CD4-positive, alpha-beta memory T cell (primary cell): ENCODE measurements around the gene FREM1. TPM values are rescaled to one million over a fixed set of nuclear protein-coding genes. Genes with fewer than 3 reads are reported as not detected.

Experiments used
- CTCF ChIA-PET: fragments of 350-600 bp; sonication (Branson Sonifier 250); formaldehyde crosslinking; loops from one replicate; lab custom pipeline; 2021; ENCODE audit warnings: inconsistent platforms; ENCODE audit not compliant: partially characterized antibody; lab: Charles Lee
- POLR2A ChIA-PET: fragments of 350-600 bp; sonication (Branson Sonifier 250); formaldehyde crosslinking; loops from one replicate; lab custom pipeline; 2021; ENCODE audit not compliant: partially characterized antibody; lab: Charles Lee
- DNase-seq, 5 donors: peaks; one replicate each; pipeline versions ENCODE4 v3.0.0 to v3.0.0-alpha.2; 2020 to 2022; ENCODE audit warnings: mixed read lengths in 1 of 5
- H3K27ac ChIP-seq: one replicate; pipeline ENCODE4 v1.7.0; 2013; ENCODE audit warnings: low read depth, low read length
- H3K27me3 ChIP-seq: 2 replicates; pipeline ENCODE4 v1.7.0; 2013; ENCODE audit warnings: mild to moderate bottlenecking, low read length, moderate library complexity; ENCODE audit not compliant: insufficient read depth
- H3K36me3 ChIP-seq: 2 replicates; pipeline ENCODE4 v1.7.0; 2013; ENCODE audit warnings: mild to moderate bottlenecking, low read length, moderate library complexity; ENCODE audit not compliant: insufficient read depth
- H3K4me1 ChIP-seq: 2 replicates; pipeline ENCODE4 v1.7.0; 2013; ENCODE audit warnings: mild to moderate bottlenecking, low read length, moderate library complexity; ENCODE audit not compliant: insufficient read depth
- H3K4me3 ChIP-seq, 2 donors: one replicate each; pipeline ENCODE4 v1.7.0; 2013; ENCODE audit warnings: low read length in 2 of 2, mild to moderate bottlenecking in 1 of 2
- H3K9me3 ChIP-seq, 2 donors: one replicate each; pipeline ENCODE4 v1.7.0; 2013; ENCODE audit warnings: low read length in 2 of 2, control low read depth in 1 of 2; ENCODE audit not compliant: control insufficient read depth in 1 of 2
- H3K27ac Mint-ChIP-seq, 7 donors: one replicate each; pipeline ENCODE4 v1.8.0; 2020 to 2021; ENCODE audit warnings: mixed read lengths in 7 of 7, mild to moderate bottlenecking in 6 of 7, inconsistent platforms in 3 of 7, moderate library complexity in 3 of 7
- H3K27me3 Mint-ChIP-seq, 2 donors: one replicate each; pipeline ENCODE4 v1.8.0; 2020 to 2021; ENCODE audit warnings: mixed read lengths in 2 of 2
- H3K36me3 Mint-ChIP-seq, 2 donors: one replicate each; pipeline ENCODE4 v1.8.0; 2020 to 2021; ENCODE audit warnings: mixed read lengths in 2 of 2, inconsistent platforms in 1 of 2, mild to moderate bottlenecking in 1 of 2
- H3K4me1 Mint-ChIP-seq, 4 donors: one replicate each; pipeline ENCODE4 v1.8.0; 2020 to 2021; ENCODE audit warnings: mixed read lengths in 4 of 4, mild to moderate bottlenecking in 1 of 4
- H3K4me3 Mint-ChIP-seq, 8 donors: one replicate each; pipeline ENCODE4 v1.8.0; 2020 to 2021; ENCODE audit warnings: mixed read lengths in 8 of 8, mild to moderate bottlenecking in 7 of 8, moderate library complexity in 6 of 8, inconsistent platforms in 3 of 8
- H3K9me3 Mint-ChIP-seq, 8 donors: one replicate each; pipeline ENCODE4 v1.8.0; 2020 to 2021; ENCODE audit warnings: mixed read lengths in 8 of 8, mild to moderate bottlenecking in 5 of 8, inconsistent platforms in 3 of 8, moderate library complexity in 1 of 8
- intact Hi-C: fragments of 100-400 bp; cut with micrococcal nuclease; formaldehyde crosslinking; loops from one replicate; pipeline ENCODE4 v1.15.1; 2023
- polyA plus RNA-seq, 2 donors: library from polyadenylated mRNA; unstranded; fragments of 300-500 nt; fragmentation: Illumina TruSeq; gene quantifications; one replicate each; pipeline ENCODE4 v1.2.3, GENCODE V29; 2021
- total RNA-seq, 2 experiments: library from RNA; stranded (reverse); gene quantifications; one replicate each; pipeline ENCODE4 v1.2.3, GENCODE V29; 2021

Gene FREM1
- total and polyA plus RNA-seq, 4 experiments from 2014 or later: 0.14 TPM; not detected in 3

- Histone ChIP-seq H3K27ac (no peak overlapping the region), H3K4me1 (no peaks in the 10 kb centered on the region), H3K27me3 (peaks cover 3% of the 10 kb centered on the region), H3K4me3 (no peak overlapping the region), H3K9me3 (no peaks in the 10 kb centered on the region), H3K36me3 (no peaks in the 10 kb centered on the region)
- Mint-ChIP-seq H3K27me3 (peaks cover 10 to 13% of the 10 kb centered on the region in 2 donors), H3K9me3 (peaks cover 0 to 4% (median 0%) of the 10 kb centered on the region in 8 donors), H3K4me1 (no peaks in the 10 kb centered on the region), H3K4me3 (no peak overlapping the region), H3K36me3 (no peaks in the 10 kb centered on the region), H3K27ac (no peak overlapping the region)
- intact Hi-C loops: no loop called here
- no peak for DNase-seq
- CTCF ChIA-PET: no interaction called here
- POLR2A ChIA-PET: no interaction called here
Measured at GRCh38 chr9:14849851-14850250, 60.4 kb downstream of the FREM1 start.

GRCh38 chr9:14849296-14849695 lies 60.9 kb downstream of the FREM1 start:
- CTCF ChIA-PET: no interaction called here
- intact Hi-C loops: no loop called here

GRCh38 chr9:14846871-14847311 lies 63.3 kb downstream of the FREM1 start:
- Mint-ChIP-seq H3K27ac (no peak overlapping the region), H3K9me3 (peaks cover 0 to 4% (median 0%) of the 10 kb centered on the region in 8 donors), H3K4me3 (no peak overlapping the region), H3K4me1 (no peaks in the 10 kb centered on the region), H3K27me3 (peaks cover 5 to 11% of the 10 kb centered on the region in 2 donors), H3K36me3 (no peaks in the 10 kb centered on the region)
- Histone ChIP-seq H3K36me3 (no peaks in the 10 kb centered on the region), H3K9me3 (no peaks in the 10 kb centered on the region), H3K4me1 (no peaks in the 10 kb centered on the region), H3K27me3 (peaks cover 3% of the 10 kb centered on the region), H3K4me3 (no peak overlapping the region), H3K27ac (no peak overlapping the region)
- peak in 4 of 5 donors; percentile 8 to 33 (median 19) for DNase-seq
- ChIA-PET POLR2A (no interaction called here), CTCF (interaction anchor here (0.6 to 1.5 kb wide), 2 partner anchors 9 to 74 kb away, joined by 3 to 6 read pairs; no protein-coding TSS in a partner anchor)
- intact Hi-C loops: no loop called here

More at GRCh38 chr9:14849296-14849695, 60.9 kb downstream of the FREM1 start:
- Histone ChIP-seq H3K27me3 (peaks cover 3% of the 10 kb centered on the region), H3K4me3 (no peak overlapping the region), H3K36me3 (no peaks in the 10 kb centered on the region), H3K9me3 (no peaks in the 10 kb centered on the region), H3K4me1 (no peaks in the 10 kb centered on the region), H3K27ac (no peak overlapping the region)
- H3K4me3 Mint-ChIP-seq: no peak overlapping the region
- POLR2A ChIA-PET: no interaction called here
- peaks cover 0 to 4% (median 0%) of the 10 kb centered on the region in 8 donors for H3K9me3 Mint-ChIP-seq
- DNase-seq: no peak
- peaks cover 10 to 13% of the 10 kb centered on the region in 2 donors for H3K27me3 Mint-ChIP-seq
- no peaks in the 10 kb centered on the region for H3K36me3 Mint-ChIP-seq
- H3K4me1 Mint-ChIP-seq: no peaks in the 10 kb centered on the region
- H3K27ac Mint-ChIP-seq: peak overlapping the region in 1 of 7 donors; percentile 42

GRCh38 chr9:14843163-14843562 lies 67.1 kb downstream of the FREM1 start:
- Mint-ChIP-seq H3K27ac (no peak overlapping the region), H3K4me3 (no peak overlapping the region), H3K4me1 (no peaks in the 10 kb centered on the region), H3K27me3 (peaks cover 5% of the 10 kb centered on the region in 2 donors), H3K36me3 (no peaks in the 10 kb centered on the region), H3K9me3 (peaks cover 0 to 4% (median 0%) of the 10 kb centered on the region in 8 donors)
- intact Hi-C loops: no loop called here
- POLR2A ChIA-PET: no interaction called here
- Histone ChIP-seq H3K36me3 (no peaks in the 10 kb centered on the region), H3K4me3 (no peak overlapping the region), H3K27ac (no peak overlapping the region), H3K4me1 (no peaks in the 10 kb centered on the region), H3K9me3 (no peaks in the 10 kb centered on the region), H3K27me3 (no peaks in the 10 kb centered on the region)
- CTCF ChIA-PET: no interaction called here
- no peak for DNase-seq

- intact Hi-C loops: no loop called here
- Mint-ChIP-seq H3K27ac (no peak overlapping the region), H3K4me3 (no peak overlapping the region), H3K9me3 (peaks cover 0 to 4% (median 0%) of the 10 kb centered on the region in 8 donors), H3K36me3 (no peaks in the 10 kb centered on the region), H3K4me1 (no peaks in the 10 kb centered on the region), H3K27me3 (peaks cover 6% of the 10 kb centered on the region in 2 donors)
- H3K27me3 ChIP-seq: no peaks in the 10 kb centered on the region
- H3K9me3 ChIP-seq: no peaks in the 10 kb centered on the region
- H3K4me1 ChIP-seq: no peaks in the 10 kb centered on the region
- no peak for DNase-seq
- H3K4me3 ChIP-seq: no peak overlapping the region
- H3K27ac ChIP-seq: no peak overlapping the region
- H3K36me3 ChIP-seq: no peaks in the 10 kb centered on the region
- POLR2A ChIA-PET: no interaction called here
- CTCF ChIA-PET: no interaction called here
Measured at GRCh38 chr9:14842269-14842668, 68.0 kb downstream of the FREM1 start.

- Histone ChIP-seq H3K4me3 (no peak overlapping the region), H3K27me3 (no peaks in the 10 kb centered on the region), H3K36me3 (no peaks in the 10 kb centered on the region), H3K9me3 (no peaks in the 10 kb centered on the region), H3K4me1 (no peaks in the 10 kb centered on the region), H3K27ac (no peak overlapping the region)
- intact Hi-C loops: loop anchor here (10.0 kb wide), 1 partner anchor 214 kb away; no protein-coding TSS in a partner anchor
- Mint-ChIP-seq H3K36me3 (no peaks in the 10 kb centered on the region), H3K27ac (no peak overlapping the region), H3K4me1 (no peaks in the 10 kb centered on the region), H3K4me3 (no peak overlapping the region), H3K9me3 (peaks cover 0 to 1% (median 0%) of the 10 kb centered on the region in 8 donors), H3K27me3 (peaks cover 8% of the 10 kb centered on the region in 2 donors)
- ChIA-PET POLR2A (no interaction called here), CTCF (interaction anchor here (1.2 kb wide), 1 partner anchor 8 kb away, joined by 6 read pairs; no protein-coding TSS in a partner anchor)
- no peak for DNase-seq
Measured at GRCh38 chr9:14838701-14839100, 71.5 kb downstream of the FREM1 start.

- ChIA-PET POLR2A (no interaction called here), CTCF (no interaction called here)
- H3K36me3 Mint-ChIP-seq: no peaks in the 10 kb centered on the region
- Histone ChIP-seq H3K4me3 (no peak overlapping the region), H3K36me3 (no peaks in the 10 kb centered on the region), H3K9me3 (no peaks in the 10 kb centered on the region), H3K4me1 (no peaks in the 10 kb centered on the region), H3K27ac (no peak overlapping the region), H3K27me3 (no peaks in the 10 kb centered on the region)
- peaks cover 8% of the 10 kb centered on the region in 2 donors for H3K27me3 Mint-ChIP-seq
- DNase-seq: no peak
- H3K9me3 Mint-ChIP-seq: peaks cover 0 to 3% (median 0%) of the 10 kb centered on the region in 8 donors
- no peak overlapping the region for H3K27ac Mint-ChIP-seq
- no peaks in the 10 kb centered on the region for H3K4me1 Mint-ChIP-seq
- intact Hi-C loops: loop anchor here (10.0 kb wide), 1 partner anchor 212 kb away; no protein-coding TSS in a partner anchor
- H3K4me3 Mint-ChIP-seq: no peak overlapping the region
Measured at GRCh38 chr9:14836885-14837284, 73.3 kb downstream of the FREM1 start.
